Measurements from ENCODE around the gene PASK. TPM values are rescaled to one million over a fixed set of nuclear protein-coding genes. Genes with fewer than 3 reads are reported as not detected.

PASK gene
- polyA plus RNA-seq, 1 donor (not counting 4 experiments of a cell fraction or from before 2014, with no cell fraction given): 4.3 TPM

DNA sequence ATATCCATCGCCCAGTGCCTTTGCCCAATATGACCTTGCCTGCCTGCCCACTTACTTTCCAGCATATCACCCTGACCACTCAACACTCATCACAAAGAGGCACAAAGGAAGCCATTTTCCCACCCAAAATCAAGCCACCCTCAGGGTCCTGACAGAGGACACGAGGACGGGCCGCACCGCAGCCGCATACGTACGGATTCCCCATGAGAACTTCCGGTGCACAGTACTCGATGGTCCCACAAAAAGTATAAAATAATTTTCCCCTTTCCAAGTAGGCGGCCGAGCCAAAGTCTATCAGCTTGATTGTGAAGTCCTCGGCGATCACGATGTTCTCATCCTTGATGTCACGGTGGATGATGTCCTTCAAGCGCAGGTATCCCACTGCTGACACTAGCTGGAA, 37.2 kb downstream of the PASK start:
- H3K9ac ChIP-seq (ENCODE audit: control insufficient read depth, extremely low read depth, insufficient read depth, low read length): no peak overlapping the region
- H2AFZ ChIP-seq (ENCODE audit: control insufficient read depth, low read length): no peak overlapping the region
- peaks cover 0 to 5% of the 10 kb centered on the region in 2 experiments for H3K36me3 ChIP-seq (ENCODE audit: control insufficient read depth in 2 of 2, extremely low read depth in 1 of 2, insufficient read depth in 2 of 2, low read length in 2 of 2)
- no peak for DNase-seq (ENCODE audit: low read depth, low spot score)
- H3K4me2 ChIP-seq (ENCODE audit: control insufficient read depth, extremely low read depth, insufficient read depth, low read depth, low read length): no peak overlapping the region
- no peaks in the 10 kb centered on the region for H3K4me1 ChIP-seq (ENCODE audit: control insufficient read depth, extremely low read depth, insufficient read depth, low read length)
- H3K4me3 ChIP-seq (ENCODE audit: control insufficient read depth in 2 of 3, extremely low read depth in 1 of 3, insufficient read depth in 2 of 3, low read depth in 1 of 3, low read length in 3 of 3): no peak overlapping the region
- H3K79me2 ChIP-seq (ENCODE audit: control insufficient read depth, insufficient read depth, low read length): no peaks in the 10 kb centered on the region
- H4K20me1 ChIP-seq (ENCODE audit: control insufficient read depth, extremely low read depth, insufficient read depth, low read length): no peaks in the 10 kb centered on the region
- H3K9me3 ChIP-seq (ENCODE audit: control insufficient read depth, low read depth, low read length): no peaks in the 10 kb centered on the region
- H3K27ac ChIP-seq (ENCODE audit: control insufficient read depth, insufficient read depth, low read length): no peak overlapping the region
- no peaks in the 10 kb centered on the region for H3K9me1 ChIP-seq (ENCODE audit: control insufficient read depth, extremely low read depth, insufficient read depth, low read length)
- FAIRE-seq: no peak
- TF ChIP-seq, protein P1, sequence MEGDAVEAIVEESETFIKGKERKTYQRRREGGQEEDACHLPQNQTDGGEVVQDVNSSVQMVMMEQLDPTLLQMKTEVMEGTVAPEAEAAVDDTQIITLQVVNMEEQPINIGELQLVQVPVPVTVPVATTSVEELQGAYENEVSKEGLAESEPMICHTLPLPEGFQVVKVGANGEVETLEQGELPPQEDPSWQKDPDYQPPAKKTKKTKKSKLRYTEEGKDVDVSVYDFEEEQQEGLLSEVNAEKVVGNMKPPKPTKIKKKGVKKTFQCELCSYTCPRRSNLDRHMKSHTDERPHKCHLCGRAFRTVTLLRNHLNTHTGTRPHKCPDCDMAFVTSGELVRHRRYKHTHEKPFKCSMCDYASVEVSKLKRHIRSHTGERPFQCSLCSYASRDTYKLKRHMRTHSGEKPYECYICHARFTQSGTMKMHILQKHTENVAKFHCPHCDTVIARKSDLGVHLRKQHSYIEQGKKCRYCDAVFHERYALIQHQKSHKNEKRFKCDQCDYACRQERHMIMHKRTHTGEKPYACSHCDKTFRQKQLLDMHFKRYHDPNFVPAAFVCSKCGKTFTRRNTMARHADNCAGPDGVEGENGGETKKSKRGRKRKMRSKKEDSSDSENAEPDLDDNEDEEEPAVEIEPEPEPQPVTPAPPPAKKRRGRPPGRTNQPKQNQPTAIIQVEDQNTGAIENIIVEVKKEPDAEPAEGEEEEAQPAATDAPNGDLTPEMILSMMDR (optimal IDR thresholded peaks at IDR 0.05 in 1 of 3, IDR thresholded peaks at IDR 0.05 in 1 of 3, conservative IDR thresholded peaks at IDR 0.05 in 1 of 3; ENCODE audit: extremely low read depth in 1 of 3, insufficient read depth in 2 of 3, low read length in 3 of 3): no peak
- TF ChIP-seq EZH2 (IDR thresholded peaks at IDR 0.05; ENCODE audit: low read length): no peak
- dilution Hi-C loops (cut with MboI; ENCODE audit: extremely low pct_ligation_motif_present, low sequenced_read_pairs): no loop called here
- no peaks in the 10 kb centered on the region for H3K27me3 ChIP-seq (ENCODE audit: control insufficient read depth, extremely low read depth, insufficient read depth, low read length)

DNA sequence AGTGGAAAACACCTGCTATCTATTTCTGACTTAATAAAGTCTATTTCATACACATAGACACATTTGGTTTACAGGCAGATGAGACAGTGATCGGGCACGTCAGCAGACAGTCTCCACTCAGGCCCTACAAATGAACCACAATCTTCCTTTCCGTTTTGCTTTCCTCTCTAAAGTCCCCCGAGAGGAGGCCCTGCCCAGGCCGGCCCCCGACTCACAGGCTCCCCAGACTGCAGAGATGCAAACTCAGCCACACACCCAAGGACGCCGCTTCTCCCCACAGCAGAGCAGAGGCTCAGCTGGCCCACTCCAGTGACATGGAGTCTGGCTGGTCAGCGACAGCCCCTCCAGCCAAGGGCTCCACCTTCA, 37.8 kb downstream of the PASK start:
- Histone ChIP-seq H3K27ac (ENCODE audit: control insufficient read depth, insufficient read depth, low read length) (no peak overlapping the region), H3K79me2 (ENCODE audit: control insufficient read depth, insufficient read depth, low read length) (no peaks in the 10 kb centered on the region), H3K9me3 (ENCODE audit: control insufficient read depth, low read depth, low read length) (no peaks in the 10 kb centered on the region), H3K4me3 (ENCODE audit: control insufficient read depth in 2 of 3, extremely low read depth in 1 of 3, insufficient read depth in 2 of 3, low read depth in 1 of 3, low read length in 3 of 3) (no peak overlapping the region), H4K20me1 (ENCODE audit: control insufficient read depth, extremely low read depth, insufficient read depth, low read length) (no peaks in the 10 kb centered on the region), H3K4me2 (ENCODE audit: control insufficient read depth, extremely low read depth, insufficient read depth, low read depth, low read length) (no peak overlapping the region), H3K9me1 (ENCODE audit: control insufficient read depth, extremely low read depth, insufficient read depth, low read length) (no peaks in the 10 kb centered on the region), H2AFZ (ENCODE audit: control insufficient read depth, low read length) (no peak overlapping the region), H3K4me1 (ENCODE audit: control insufficient read depth, extremely low read depth, insufficient read depth, low read length) (no peaks in the 10 kb centered on the region), H3K9ac (ENCODE audit: control insufficient read depth, extremely low read depth, insufficient read depth, low read length) (no peak overlapping the region), H3K36me3 (ENCODE audit: control insufficient read depth in 2 of 2, extremely low read depth in 1 of 2, insufficient read depth in 2 of 2, low read length in 2 of 2) (peaks cover 0 to 7% of the 10 kb centered on the region in 2 experiments), H3K27me3 (ENCODE audit: control insufficient read depth, extremely low read depth, insufficient read depth, low read length) (no peaks in the 10 kb centered on the region)
- DNase-seq (ENCODE audit: low read depth, low spot score) (no peak), FAIRE-seq (no peak)
- dilution Hi-C loops (cut with MboI; ENCODE audit: extremely low pct_ligation_motif_present, low sequenced_read_pairs): no loop called here
- no peak for TF ChIP-seq EZH2 (IDR thresholded peaks at IDR 0.05; ENCODE audit: low read length)
- TF ChIP-seq, protein P1 (optimal IDR thresholded peaks at IDR 0.05 in 1 of 3, IDR thresholded peaks at IDR 0.05 in 1 of 3, conservative IDR thresholded peaks at IDR 0.05 in 1 of 3; ENCODE audit: extremely low read depth in 1 of 3, insufficient read depth in 2 of 3, low read length in 3 of 3): no peak
